Nephron (organoid): Measurements from ENCODE around the gene APPL2.
"Not testable (repeated sequence)": the region's sequence is repeated elsewhere in the genome, so short reads cannot be mapped to it uniquely, and the experiment has no call there.

ENCODE experiments used
- H3K27ac Mint-ChIP-seq, 3 experiments: 2 replicates each; pipeline ENCODE4 v1.8.0; 2020; ENCODE audit warnings: mixed read lengths in 3 of 3, mild to moderate bottlenecking in 2 of 3, moderate library complexity in 1 of 3
- H3K27me3 Mint-ChIP-seq: 2 replicates; pipeline ENCODE4 v1.8.0; 2021; ENCODE audit warnings: low read depth, mild to moderate bottlenecking, moderate library complexity, mixed read lengths
- H3K36me3 Mint-ChIP-seq: 2 replicates; pipeline ENCODE4 v1.8.0; 2020; ENCODE audit warnings: low read depth, mixed read lengths
- H3K4me1 Mint-ChIP-seq: 2 replicates; pipeline ENCODE4 v1.8.0; 2020; ENCODE audit warnings: mixed read lengths
- H3K4me3 Mint-ChIP-seq, 3 experiments: 2 replicates each; pipeline ENCODE4 v1.8.0; 2020; ENCODE audit warnings: mild to moderate bottlenecking in 3 of 3, mixed read lengths in 3 of 3, moderate library complexity in 2 of 3
- H3K9me3 Mint-ChIP-seq: 2 replicates; pipeline ENCODE4 v1.8.0; 2020; ENCODE audit warnings: mixed read lengths
- TF ChIP-seq, protein P1 (sequence below), 3 experiments: fragments of 200-600 bp; sonication (generic); IDR thresholded peaks; one replicate each; pipeline ENCODE4 v1.5.0; 2021; ENCODE audit warnings: antibody characterized with exemption in 3 of 3; ENCODE audit not compliant: unreplicated experiment in 3 of 3

Gene APPL2

DNA sequence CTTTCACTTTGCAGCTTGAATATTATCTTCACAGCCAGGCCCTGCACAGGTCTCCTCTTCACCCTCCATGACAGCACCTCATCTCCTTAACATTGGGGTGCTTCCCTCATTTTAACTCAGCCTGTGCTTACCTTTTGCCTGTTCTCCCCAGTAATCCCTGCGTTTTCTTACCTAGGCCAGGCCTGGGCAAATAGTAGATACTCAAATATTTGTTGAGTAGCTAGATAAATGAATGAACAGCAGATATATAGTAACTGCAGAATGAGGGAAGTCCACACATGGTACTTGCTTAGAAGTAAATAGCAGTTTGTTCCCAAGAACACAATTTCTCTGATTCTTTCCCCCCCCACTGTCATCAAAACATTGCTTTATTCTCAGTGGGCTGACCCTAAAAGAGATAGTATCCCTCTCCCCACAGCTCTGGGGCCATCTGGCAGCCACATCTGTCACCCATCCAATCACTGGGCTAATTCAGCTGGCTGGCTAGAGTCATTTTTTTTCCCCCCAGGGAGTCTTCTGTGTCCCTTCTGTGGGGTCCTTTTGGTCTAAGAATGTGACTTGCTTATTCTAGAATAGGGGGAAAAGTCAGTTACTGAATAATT, 43.2 kb downstream of the APPL2 start:
- TF ChIP-seq, protein P1, sequence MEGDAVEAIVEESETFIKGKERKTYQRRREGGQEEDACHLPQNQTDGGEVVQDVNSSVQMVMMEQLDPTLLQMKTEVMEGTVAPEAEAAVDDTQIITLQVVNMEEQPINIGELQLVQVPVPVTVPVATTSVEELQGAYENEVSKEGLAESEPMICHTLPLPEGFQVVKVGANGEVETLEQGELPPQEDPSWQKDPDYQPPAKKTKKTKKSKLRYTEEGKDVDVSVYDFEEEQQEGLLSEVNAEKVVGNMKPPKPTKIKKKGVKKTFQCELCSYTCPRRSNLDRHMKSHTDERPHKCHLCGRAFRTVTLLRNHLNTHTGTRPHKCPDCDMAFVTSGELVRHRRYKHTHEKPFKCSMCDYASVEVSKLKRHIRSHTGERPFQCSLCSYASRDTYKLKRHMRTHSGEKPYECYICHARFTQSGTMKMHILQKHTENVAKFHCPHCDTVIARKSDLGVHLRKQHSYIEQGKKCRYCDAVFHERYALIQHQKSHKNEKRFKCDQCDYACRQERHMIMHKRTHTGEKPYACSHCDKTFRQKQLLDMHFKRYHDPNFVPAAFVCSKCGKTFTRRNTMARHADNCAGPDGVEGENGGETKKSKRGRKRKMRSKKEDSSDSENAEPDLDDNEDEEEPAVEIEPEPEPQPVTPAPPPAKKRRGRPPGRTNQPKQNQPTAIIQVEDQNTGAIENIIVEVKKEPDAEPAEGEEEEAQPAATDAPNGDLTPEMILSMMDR (IDR thresholded peaks at IDR 0.05; ENCODE audit: unreplicated experiment in 3 of 3) = no peak
- Mint-ChIP-seq H3K9me3 (no peaks in the 10 kb centered on the region), H3K27ac (no peak overlapping the region), H3K4me3 (no peak overlapping the region), H3K4me1 (no peaks in the 10 kb centered on the region), H3K27me3 (no peaks in the 10 kb centered on the region), H3K36me3 (peaks cover 84% of the 10 kb centered on the region)

DNA sequence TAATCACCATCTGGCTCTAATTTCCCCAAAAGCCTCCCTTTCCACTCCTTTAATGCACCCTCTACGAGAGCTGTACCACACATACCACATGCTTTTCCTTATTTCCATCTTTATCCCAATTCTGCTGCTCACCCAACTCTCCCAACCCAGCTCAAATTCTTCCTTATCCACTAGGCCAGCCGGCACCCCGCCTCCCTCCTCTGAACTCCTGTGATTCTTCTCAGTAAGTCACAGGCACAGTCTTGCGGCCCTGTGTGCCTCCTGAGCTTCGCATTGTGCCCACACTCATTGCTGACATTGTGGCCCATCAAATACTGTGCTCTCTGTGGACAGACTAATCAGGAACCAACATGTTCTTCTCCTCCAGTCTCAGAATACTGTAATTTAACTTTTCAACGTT, 45.4 kb downstream of the APPL2 start:
- Mint-ChIP-seq H3K4me3 (no peak overlapping the region), H3K4me1 (no peaks in the 10 kb centered on the region), H3K27me3 (no peaks in the 10 kb centered on the region), H3K27ac (no peak overlapping the region), H3K36me3 (peaks cover 92% of the 10 kb centered on the region), H3K9me3 (peaks cover 4% of the 10 kb centered on the region)
- TF ChIP-seq, protein P1 (IDR thresholded peaks at IDR 0.05; ENCODE audit: unreplicated experiment in 3 of 3) = no peak

DNA sequence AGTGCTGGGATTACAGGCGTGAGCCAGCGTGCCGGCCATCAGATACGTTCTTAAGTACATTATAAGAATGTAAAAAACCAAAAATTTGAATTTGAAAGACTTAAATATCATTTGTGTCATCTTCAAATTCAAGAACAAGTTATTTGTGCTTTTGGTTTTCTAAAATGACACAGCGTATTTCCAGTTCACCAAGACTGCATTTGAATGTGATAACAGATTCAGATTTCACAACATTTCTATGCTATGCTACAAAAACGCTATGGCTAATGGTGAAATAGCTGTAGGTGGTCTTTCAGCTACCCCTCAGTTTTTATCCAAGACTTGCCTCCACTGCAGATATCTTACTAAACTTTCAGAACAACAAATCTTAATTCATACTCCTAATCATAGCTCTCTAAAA, 46.7 kb downstream of the APPL2 start:
- no peak overlapping the region for H3K4me3 Mint-ChIP-seq

DNA sequence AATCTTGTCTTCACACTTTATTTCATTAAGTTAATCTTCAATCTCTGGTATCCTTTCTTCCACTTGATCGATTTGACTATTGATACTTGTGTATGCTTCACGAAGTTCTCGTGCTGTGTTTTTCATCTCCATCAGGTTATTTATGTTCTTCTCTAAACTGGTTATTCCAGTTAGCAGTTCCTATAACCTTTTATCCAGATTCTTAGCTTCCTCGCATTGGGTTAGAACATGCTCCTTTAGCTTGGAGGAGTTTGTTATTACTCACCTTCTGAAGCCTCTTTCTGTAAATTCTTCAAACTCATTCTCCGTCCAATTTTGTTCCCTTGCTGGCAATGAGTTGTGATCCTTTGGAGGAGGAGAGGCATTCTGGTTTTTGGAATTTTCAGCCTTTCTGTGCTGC, 52.0 kb downstream of the APPL2 start:
- H3K9me3 Mint-ChIP-seq = peaks cover 51% of the 10 kb centered on the region

More for the DNA sequence above, 46.7 kb downstream of the APPL2 start:
- Mint-ChIP-seq H3K4me1 (no peaks in the 10 kb centered on the region), H3K27me3 (peaks cover 3% of the 10 kb centered on the region), H3K9me3 (peaks cover 11% of the 10 kb centered on the region), H3K27ac (no peak overlapping the region), H3K36me3 (peaks cover 95% of the 10 kb centered on the region)
- TF ChIP-seq, protein P1 (IDR thresholded peaks at IDR 0.05; ENCODE audit: unreplicated experiment in 3 of 3) = no peak

DNA sequence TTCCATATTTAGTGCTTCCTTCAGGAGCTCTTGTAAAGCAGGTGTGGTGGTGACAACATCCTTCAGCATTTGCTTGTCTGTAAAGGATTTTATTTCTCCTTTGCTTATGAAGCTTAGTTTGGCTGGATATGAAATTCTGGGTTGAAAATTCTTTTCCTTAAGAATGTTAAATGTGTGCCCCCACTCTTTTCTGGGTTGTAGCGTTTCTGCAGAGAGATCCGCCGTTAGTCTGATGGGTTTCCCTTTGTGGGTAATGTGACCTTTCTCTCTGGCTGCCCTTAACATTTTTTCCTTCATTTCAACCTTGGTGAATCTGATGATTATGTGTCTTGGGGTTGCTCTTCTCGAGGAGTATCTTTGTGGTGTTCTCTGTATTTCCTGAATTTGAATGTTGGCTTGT, 52.6 kb downstream of the APPL2 start:
- not testable (repeated sequence) for H3K27ac Mint-ChIP-seq

More for the DNA sequence above, 52.0 kb downstream of the APPL2 start:
- H3K4me1 Mint-ChIP-seq, H3K27me3 Mint-ChIP-seq, H3K27ac Mint-ChIP-seq, H3K4me3 Mint-ChIP-seq: not testable (repeated sequence)
- H3K36me3 Mint-ChIP-seq = peaks cover 98% of the 10 kb centered on the region

DNA sequence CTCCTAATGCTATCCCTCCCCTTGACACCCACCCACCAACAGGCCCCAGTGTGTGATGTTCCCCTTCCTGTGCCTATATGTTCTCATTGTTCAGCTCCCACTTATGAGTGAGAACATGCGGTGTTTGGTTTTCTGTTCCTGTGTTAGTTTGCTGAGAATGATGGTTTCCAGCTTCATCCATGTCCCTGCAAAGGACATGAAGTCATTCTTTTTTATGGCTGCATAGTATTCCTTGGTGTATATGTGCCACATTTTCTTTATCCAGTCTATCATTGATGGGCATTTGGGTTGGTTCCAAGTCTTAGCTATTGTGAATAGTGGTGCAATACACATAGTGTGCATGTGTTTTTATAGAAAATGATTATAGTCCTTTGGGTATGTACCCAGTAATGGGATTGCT, 56.9 kb downstream of the APPL2 start:
- not testable (repeated sequence) for H3K27ac Mint-ChIP-seq, H3K4me1 Mint-ChIP-seq, H3K4me3 Mint-ChIP-seq, H3K27me3 Mint-ChIP-seq
- Mint-ChIP-seq H3K36me3 (peaks cover 95% of the 10 kb centered on the region), H3K9me3 (peaks cover 38% of the 10 kb centered on the region)

More for the DNA sequence above, 52.6 kb downstream of the APPL2 start:
- not testable (repeated sequence) for H3K27me3 Mint-ChIP-seq, H3K4me1 Mint-ChIP-seq, H3K4me3 Mint-ChIP-seq
- H3K9me3 Mint-ChIP-seq = peaks cover 51% of the 10 kb centered on the region
- H3K36me3 Mint-ChIP-seq = peaks cover 98% of the 10 kb centered on the region

DNA sequence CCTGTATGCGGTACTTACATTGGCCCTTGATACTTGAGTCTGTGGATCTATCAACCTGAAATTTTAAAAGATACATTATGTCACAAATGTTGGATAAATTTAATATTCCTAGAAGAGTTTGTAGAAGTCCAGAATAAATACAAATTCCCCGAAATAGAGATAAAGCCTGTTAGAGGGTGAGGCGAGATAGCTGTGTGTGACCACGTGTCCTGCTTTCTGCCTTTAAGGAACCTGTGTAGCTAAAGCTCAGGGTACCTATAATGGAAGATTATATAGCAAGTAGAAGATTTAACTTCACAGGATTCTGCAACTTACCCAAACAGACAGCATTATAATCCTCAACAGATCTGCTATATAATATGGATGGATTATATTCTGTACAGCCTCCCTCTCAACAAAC, 58.8 kb downstream of the APPL2 start:
- H3K4me1 Mint-ChIP-seq = no peaks in the 10 kb centered on the region
- no peak overlapping the region for H3K27ac Mint-ChIP-seq
- H3K4me3 Mint-ChIP-seq = no peak overlapping the region
- H3K9me3 Mint-ChIP-seq = peaks cover 22% of the 10 kb centered on the region
- no peaks in the 10 kb centered on the region for H3K27me3 Mint-ChIP-seq
- TF ChIP-seq, protein P1 (IDR thresholded peaks at IDR 0.05; ENCODE audit: unreplicated experiment in 3 of 3) = no peak
- peaks cover 82% of the 10 kb centered on the region for H3K36me3 Mint-ChIP-seq
